HepG2 (cell line): ENCODE results near the gene RPTOR. TPM values are rescaled to one million over a fixed set of nuclear protein-coding genes. Genes with fewer than 3 reads are reported as not detected.

Experiments
- ARNT ChIP-seq: fragments of 450-650 bp; IDR thresholded peaks from 2 replicates; pipeline ENCODE4 v1.6.1; 2017
- BATF2 ChIP-seq: sonication (generic); formaldehyde crosslinking; IDR thresholded peaks from 2 replicates; pipeline ENCODE4 v1.8.0; 2022; ENCODE audit warnings: mild to moderate bottlenecking, missing genetic modification reagents, moderate library complexity
- GMEB1 ChIP-seq: sonication (generic); formaldehyde crosslinking; IDR thresholded peaks from 2 replicates; pipeline ENCODE4 v1.5.1; 2020; ENCODE audit warnings: missing genetic modification reagents, mild to moderate bottlenecking, borderline replicate concordance
- PHF8 ChIP-seq: sonication (generic); formaldehyde crosslinking; IDR thresholded peaks from 2 replicates; pipeline ENCODE4 v1.5.0; 2020; ENCODE audit warnings: missing genetic modification reagents
- ZNF225 ChIP-seq: sonication (generic); formaldehyde crosslinking; IDR thresholded peaks from 2 replicates; pipeline ENCODE4 v1.4.0; 2020; ENCODE audit warnings: mild to moderate bottlenecking, missing genetic modification reagents
- ZNF232 ChIP-seq: sonication (generic); formaldehyde crosslinking; IDR thresholded peaks from 2 replicates; pipeline ENCODE4 v1.4.0; 2020; ENCODE audit warnings: missing genetic modification reagents, borderline replicate concordance
- ZNF326 ChIP-seq: sonication (generic); formaldehyde crosslinking; IDR thresholded peaks from 2 replicates; pipeline ENCODE4 v1.4.0; 2020; ENCODE audit warnings: missing genetic modification reagents, borderline replicate concordance
- ZSCAN31 ChIP-seq: sonication (generic); formaldehyde crosslinking; IDR thresholded peaks from 2 replicates; pipeline ENCODE4 v1.5.0; 2020; ENCODE audit warnings: low read depth, mild to moderate bottlenecking, missing genetic modification reagents
- ZSCAN5A ChIP-seq: sonication (generic); formaldehyde crosslinking; IDR thresholded peaks from 2 replicates; pipeline ENCODE4 v1.8.0; 2022; ENCODE audit warnings: mild to moderate bottlenecking, missing genetic modification reagents, borderline replicate concordance
- polyA plus RNA-seq, 8 experiments: library from polyadenylated mRNA; depleted of rRNA in 3 of 8; stranded (reverse) in 7 of 8; unstranded in 1 of 8; fragments of >200 nt; fragmentation: Illumina TruSeq in 4 of 8; extraction: Trizol in 4 of 8; gene quantifications; 2 replicates each; pipeline versions ENCODE4 v1.2.1 to v1.2.3, GENCODE V29; 2011 to 2016; ENCODE audit warnings: low read depth in 4 of 8, missing spikeins in 1 of 8, mixed read lengths in 1 of 8; ENCODE audit not compliant: insufficient read depth in 1 of 8
- total RNA-seq, 5 experiments: library from RNA; depleted of rRNA; stranded (reverse); fragments of >200 nt; fragmentation: Illumina TruSeq; extraction: Trizol; gene quantifications; 2 replicates each; pipeline ENCODE4 v1.2.3, GENCODE V29; 2016; ENCODE audit warnings: low read depth in 1 of 5
- TF ChIP-seq, protein P1 (sequence below): sonication (generic); formaldehyde crosslinking; conservative IDR thresholded peaks from 2 replicates; pipeline ENCODE4 v1.4.0; 2020; ENCODE audit warnings: missing genetic modification reagents

Gene RPTOR
- total and polyA plus RNA-seq, 2 of the 13 experiments (the other 11 are each of a cell fraction or from before 2014, with no cell fraction given), result 6.6 to 25.3 TPM

GRCh38 chr17:80668375-80669148 is 123.9 kb downstream of the RPTOR start (continued):
- TF ChIP-seq, protein P1, sequence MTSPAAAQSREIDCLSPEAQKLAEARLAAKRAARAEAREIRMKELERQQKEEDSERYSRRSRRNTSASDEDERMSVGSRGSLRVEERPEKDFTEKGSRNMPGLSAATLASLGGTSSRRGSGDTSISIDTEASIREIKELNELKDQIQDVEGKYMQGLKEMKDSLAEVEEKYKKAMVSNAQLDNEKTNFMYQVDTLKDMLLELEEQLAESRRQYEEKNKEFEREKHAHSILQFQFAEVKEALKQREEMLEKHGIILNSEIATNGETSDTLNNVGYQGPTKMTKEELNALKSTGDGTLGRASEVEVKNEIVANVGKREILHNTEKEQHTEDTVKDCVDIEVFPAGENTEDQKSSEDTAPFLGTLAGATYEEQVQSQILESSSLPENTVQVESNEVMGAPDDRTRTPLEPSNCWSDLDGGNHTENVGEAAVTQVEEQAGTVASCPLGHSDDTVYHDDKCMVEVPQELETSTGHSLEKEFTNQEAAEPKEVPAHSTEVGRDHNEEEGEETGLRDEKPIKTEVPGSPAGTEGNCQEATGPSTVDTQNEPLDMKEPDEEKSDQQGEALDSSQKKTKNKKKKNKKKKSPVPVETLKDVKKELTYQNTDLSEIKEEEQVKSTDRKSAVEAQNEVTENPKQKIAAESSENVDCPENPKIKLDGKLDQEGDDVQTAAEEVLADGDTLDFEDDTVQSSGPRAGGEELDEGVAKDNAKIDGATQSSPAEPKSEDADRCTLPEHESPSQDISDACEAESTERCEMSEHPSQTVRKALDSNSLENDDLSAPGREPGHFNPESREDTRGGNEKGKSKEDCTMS, result no peak
- TF ChIP-seq PHF8, result no peak
- TF ChIP-seq ZNF232 (CRISPR knock-in tag), result no peak
- no peak for TF ChIP-seq ZNF326 (CRISPR knock-in tag)
- no peak for TF ChIP-seq ZSCAN31 (CRISPR knock-in tag)
- no peak for TF ChIP-seq ARNT
- no peak for TF ChIP-seq ZSCAN5A (CRISPR knock-in tag)
- TF ChIP-seq BATF2 (CRISPR knock-in tag), result no peak
- TF ChIP-seq ZNF225 (CRISPR knock-in tag), result no peak
- no peak for TF ChIP-seq GMEB1 (CRISPR knock-in tag)
